Measurements from ENCODE around the gene OR6B3.

The OR6B3 gene

GRCh38 chr2:240043279-240043989, 9.9 kb downstream of the OR6B3 start:
- DNase-seq, result no peak

GRCh38 chr2:240042740-240043139, 10.6 kb downstream of the OR6B3 start:
- DNase-seq, result no peak

GRCh38 chr2:240041363-240041762, 12.0 kb downstream of the OR6B3 start:
- peak; percentile 4 for DNase-seq

GRCh38 chr2:240037358-240037757, 16.0 kb downstream of the OR6B3 start:
- DNase-seq, result no peak

GRCh38 chr2:240033330-240033678, 20.0 kb downstream of the OR6B3 start:
- no peak for DNase-seq

GRCh38 chr2:240032406-240033329, 20.7 kb downstream of the OR6B3 start:
- no peak for DNase-seq

GRCh38 chr2:240030379-240031094, 22.8 kb downstream of the OR6B3 start, which contains the start of gene OR6B2:
Gene OR6B2, minus strand, starts transcription at chr2:240030429. Its CDS starts 0 bp downstream, at chr2:240030429.
- no peak for DNase-seq

- peak; percentile 36 for DNase-seq
These were observed 28.6 kb downstream of the OR6B3 start for GRCh38 chr2:240024766-240025165.

GRCh38 chr2:240023792-240024191, 29.5 kb downstream of the OR6B3 start:
- DNase-seq, result no peak

- DNase-seq, result peak; percentile 79
These were observed 31.7 kb downstream of the OR6B3 start for GRCh38 chr2:240021488-240022104.

GRCh38 chr2:240018071-240018750, 35.1 kb downstream of the OR6B3 start:
- no peak for DNase-seq

GRCh38 chr2:240014327-240014726, 39.0 kb downstream of the OR6B3 start:
- DNase-seq, result no peak

GRCh38 chr2:240013343-240013742, 40.0 kb downstream of the OR6B3 start:
- DNase-seq, result no peak

- no peak for DNase-seq
These were observed 50.3 kb downstream of the OR6B3 start for GRCh38 chr2:240002983-240003382.

- no peak for DNase-seq
These were observed 52.6 kb downstream of the OR6B3 start for GRCh38 chr2:240000671-240001070.

GRCh38 chr2:239997686-239998409, 55.5 kb downstream of the OR6B3 start:
- no peak for DNase-seq

All from stimulated activated CD8-positive, alpha-beta memory T cell treated with anti-CD3 and anti-CD28 coated beads, Interleukin-4, amount 100 ng/mL, for 48 hours (primary cell).